Measurements from ENCODE around the gene STK32B. TPM values are rescaled to one million over a fixed set of nuclear protein-coding genes. Genes with fewer than 3 reads are reported as not detected.
"Not testable (repeated sequence)": the region's sequence is repeated elsewhere in the genome, so short reads cannot be mapped to it uniquely, and the experiment has no call there.

STK32B gene
- total RNA-seq, 1 donor from 2014 or later, result 2.5 TPM

- Mint-ChIP-seq H3K4me1 (ENCODE audit: low read depth, unreplicated experiment) (no peaks in the 10 kb centered on the region), H3K4me3 (ENCODE audit: unreplicated experiment) (no peak overlapping the region), H3K36me3 (ENCODE audit: unreplicated experiment) (peaks cover 16% of the 10 kb centered on the region), H3K27ac (ENCODE audit: unreplicated experiment) (no peak overlapping the region), H3K9me3 (ENCODE audit: unreplicated experiment) (peaks cover 6% of the 10 kb centered on the region), H3K27me3 (ENCODE audit: unreplicated experiment) (peaks cover 3% of the 10 kb centered on the region)
- no peak for TF ChIP-seq CTCF (IDR thresholded peaks at IDR 0.05; ENCODE audit: partially characterized antibody, unreplicated experiment)
- DNase-seq, result no peak
Measured at GRCh38 chr4:5249727-5250126, 198.4 kb downstream of the STK32B start.

- not testable (repeated sequence) for H3K4me1 Mint-ChIP-seq (ENCODE audit: low read depth, unreplicated experiment); DNase-seq; H3K9me3 Mint-ChIP-seq (ENCODE audit: unreplicated experiment); H3K4me3 Mint-ChIP-seq (ENCODE audit: unreplicated experiment); H3K27ac Mint-ChIP-seq (ENCODE audit: unreplicated experiment); H3K27me3 Mint-ChIP-seq (ENCODE audit: unreplicated experiment)
- H3K36me3 Mint-ChIP-seq (ENCODE audit: unreplicated experiment), result peaks cover 16% of the 10 kb centered on the region
Measured at GRCh38 chr4:5250536-5250935, 199.3 kb downstream of the STK32B start.

- Mint-ChIP-seq H3K36me3 (ENCODE audit: unreplicated experiment) (peaks cover 5% of the 10 kb centered on the region), H3K27me3 (ENCODE audit: unreplicated experiment) (peaks cover 5% of the 10 kb centered on the region), H3K4me3 (ENCODE audit: unreplicated experiment) (no peak overlapping the region), H3K27ac (ENCODE audit: unreplicated experiment) (no peak overlapping the region), H3K9me3 (ENCODE audit: unreplicated experiment) (peaks cover 4% of the 10 kb centered on the region), H3K4me1 (ENCODE audit: low read depth, unreplicated experiment) (no peaks in the 10 kb centered on the region)
- DNase-seq, result no peak
- no peak for TF ChIP-seq CTCF (IDR thresholded peaks at IDR 0.05; ENCODE audit: partially characterized antibody, unreplicated experiment)
Measured at GRCh38 chr4:5256421-5256820, 205.1 kb downstream of the STK32B start.

- Mint-ChIP-seq H3K9me3 (ENCODE audit: unreplicated experiment) (peaks cover 4% of the 10 kb centered on the region), H3K27ac (ENCODE audit: unreplicated experiment) (no peak overlapping the region), H3K4me3 (ENCODE audit: unreplicated experiment) (no peak overlapping the region), H3K4me1 (ENCODE audit: low read depth, unreplicated experiment) (no peaks in the 10 kb centered on the region), H3K36me3 (ENCODE audit: unreplicated experiment) (peaks cover 5% of the 10 kb centered on the region), H3K27me3 (ENCODE audit: unreplicated experiment) (peaks cover 5% of the 10 kb centered on the region)
- no peak for TF ChIP-seq CTCF (IDR thresholded peaks at IDR 0.05; ENCODE audit: partially characterized antibody, unreplicated experiment)
- no peak for DNase-seq
Measured at GRCh38 chr4:5257086-5257485, 205.8 kb downstream of the STK32B start.

- no peak overlapping the region for H3K27ac Mint-ChIP-seq (ENCODE audit: unreplicated experiment)
- no peak for TF ChIP-seq CTCF (IDR thresholded peaks at IDR 0.05; ENCODE audit: partially characterized antibody, unreplicated experiment)
- no peak overlapping the region for H3K4me3 Mint-ChIP-seq (ENCODE audit: unreplicated experiment)
- no peak for DNase-seq
- peaks cover 5% of the 10 kb centered on the region for H3K36me3 Mint-ChIP-seq (ENCODE audit: unreplicated experiment)
- H3K4me1 Mint-ChIP-seq (ENCODE audit: low read depth, unreplicated experiment), result no peaks in the 10 kb centered on the region
- H3K27me3 Mint-ChIP-seq (ENCODE audit: unreplicated experiment), result peaks cover 5% of the 10 kb centered on the region
- peaks cover 4% of the 10 kb centered on the region for H3K9me3 Mint-ChIP-seq (ENCODE audit: unreplicated experiment)
Measured at GRCh38 chr4:5259471-5259870, 208.2 kb downstream of the STK32B start.

- peaks cover 5% of the 10 kb centered on the region for H3K36me3 Mint-ChIP-seq (ENCODE audit: unreplicated experiment)
- no peak overlapping the region for H3K27ac Mint-ChIP-seq (ENCODE audit: unreplicated experiment)
- peaks cover 4% of the 10 kb centered on the region for H3K9me3 Mint-ChIP-seq (ENCODE audit: unreplicated experiment)
- H3K27me3 Mint-ChIP-seq (ENCODE audit: unreplicated experiment), result peaks cover 5% of the 10 kb centered on the region
- DNase-seq, result no peak
- no peak overlapping the region for H3K4me3 Mint-ChIP-seq (ENCODE audit: unreplicated experiment)
- TF ChIP-seq CTCF (IDR thresholded peaks at IDR 0.05; ENCODE audit: partially characterized antibody, unreplicated experiment), result no peak
- H3K4me1 Mint-ChIP-seq (ENCODE audit: low read depth, unreplicated experiment), result no peaks in the 10 kb centered on the region
Measured at GRCh38 chr4:5260121-5260520, 208.8 kb downstream of the STK32B start.

Measured in glutamatergic neuron (in vitro differentiated cells).